ENCODE measurements around the gene SLC40A1. TPM values are rescaled to one million over a fixed set of nuclear protein-coding genes. Genes with fewer than 3 reads are reported as not detected.

The SLC40A1 gene
- total RNA-seq, 1 donor from 2014 or later, result 11.4 TPM

DNA sequence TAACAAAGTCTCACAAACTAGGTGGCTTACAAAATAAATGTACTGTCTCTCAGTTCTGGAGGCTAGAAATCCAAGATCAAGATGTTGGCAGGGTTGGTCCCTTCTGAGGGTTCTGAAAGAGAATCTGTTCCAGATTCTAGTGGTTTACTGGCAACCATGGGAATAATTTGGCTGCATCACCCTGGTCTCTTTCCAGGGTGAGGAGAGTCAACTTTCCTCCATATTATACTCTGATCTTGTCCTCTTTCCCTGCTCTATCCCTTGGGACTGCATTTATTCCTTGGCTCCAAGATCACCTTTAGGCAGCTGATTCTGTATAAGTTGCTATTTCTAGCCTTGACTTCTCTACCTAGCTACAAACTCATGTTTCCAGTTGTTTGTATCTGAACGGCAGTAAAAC is 35.2 kb downstream of the SLC40A1 start:
- peaks cover 3% of the 10 kb centered on the region for H3K27me3 Mint-ChIP-seq (ENCODE audit: unreplicated experiment)
- H3K4me3 Mint-ChIP-seq (ENCODE audit: unreplicated experiment), result no peak overlapping the region
- peaks cover 15% of the 10 kb centered on the region for H3K4me1 Mint-ChIP-seq (ENCODE audit: unreplicated experiment)
- H3K9me3 Mint-ChIP-seq (ENCODE audit: unreplicated experiment), result peaks cover 4% of the 10 kb centered on the region
- DNase-seq (ENCODE audit: extremely low spot score, unreplicated experiment), result no peak
- no peak overlapping the region for H3K27ac Mint-ChIP-seq (ENCODE audit: unreplicated experiment)
- H3K36me3 Mint-ChIP-seq (ENCODE audit: unreplicated experiment), result peaks cover 3% of the 10 kb centered on the region
- TF ChIP-seq, protein P1, sequence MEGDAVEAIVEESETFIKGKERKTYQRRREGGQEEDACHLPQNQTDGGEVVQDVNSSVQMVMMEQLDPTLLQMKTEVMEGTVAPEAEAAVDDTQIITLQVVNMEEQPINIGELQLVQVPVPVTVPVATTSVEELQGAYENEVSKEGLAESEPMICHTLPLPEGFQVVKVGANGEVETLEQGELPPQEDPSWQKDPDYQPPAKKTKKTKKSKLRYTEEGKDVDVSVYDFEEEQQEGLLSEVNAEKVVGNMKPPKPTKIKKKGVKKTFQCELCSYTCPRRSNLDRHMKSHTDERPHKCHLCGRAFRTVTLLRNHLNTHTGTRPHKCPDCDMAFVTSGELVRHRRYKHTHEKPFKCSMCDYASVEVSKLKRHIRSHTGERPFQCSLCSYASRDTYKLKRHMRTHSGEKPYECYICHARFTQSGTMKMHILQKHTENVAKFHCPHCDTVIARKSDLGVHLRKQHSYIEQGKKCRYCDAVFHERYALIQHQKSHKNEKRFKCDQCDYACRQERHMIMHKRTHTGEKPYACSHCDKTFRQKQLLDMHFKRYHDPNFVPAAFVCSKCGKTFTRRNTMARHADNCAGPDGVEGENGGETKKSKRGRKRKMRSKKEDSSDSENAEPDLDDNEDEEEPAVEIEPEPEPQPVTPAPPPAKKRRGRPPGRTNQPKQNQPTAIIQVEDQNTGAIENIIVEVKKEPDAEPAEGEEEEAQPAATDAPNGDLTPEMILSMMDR (IDR thresholded peaks at IDR 0.05), result no peak

DNA sequence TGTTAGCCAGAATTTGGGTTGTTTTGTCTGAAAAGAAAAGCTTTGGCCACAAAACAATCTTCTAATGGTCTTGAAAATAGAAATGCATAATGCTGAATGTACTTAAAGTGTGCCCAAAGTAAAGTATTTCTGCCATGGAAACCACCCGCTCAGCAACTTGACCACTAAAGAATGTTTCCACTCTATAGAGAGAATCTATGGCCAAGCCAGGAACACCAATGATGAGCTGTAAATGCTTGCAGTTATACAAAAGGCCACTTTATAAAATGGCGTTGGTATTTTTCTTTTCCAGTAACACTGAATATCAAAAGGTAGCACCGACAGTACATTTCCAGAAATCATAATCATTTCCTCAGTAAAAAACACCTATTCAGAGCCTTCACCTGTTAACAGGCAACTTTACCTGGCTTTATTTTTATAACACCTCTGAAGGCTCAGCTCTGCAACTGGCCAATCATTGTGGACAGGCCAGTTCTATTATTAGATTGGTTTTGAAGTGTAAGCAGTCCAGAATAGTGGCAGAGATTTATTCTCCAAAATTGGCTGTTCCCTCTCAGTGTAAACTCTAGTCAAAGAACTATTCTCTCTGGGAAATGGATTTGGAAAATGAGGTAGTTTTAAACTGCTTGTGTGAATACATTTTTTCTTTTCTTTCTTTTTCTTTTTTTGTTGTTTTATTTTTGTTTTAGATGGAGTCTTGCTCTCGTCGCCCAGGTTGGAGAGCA is 36.1 kb downstream of the SLC40A1 start:
- no peak for DNase-seq (ENCODE audit: extremely low spot score, unreplicated experiment)
- peaks cover 3% of the 10 kb centered on the region for H3K27me3 Mint-ChIP-seq (ENCODE audit: unreplicated experiment)
- TF ChIP-seq, protein P1 (IDR thresholded peaks at IDR 0.05), result no peak
- H3K4me1 Mint-ChIP-seq (ENCODE audit: unreplicated experiment), result peaks cover 10% of the 10 kb centered on the region
- H3K9me3 Mint-ChIP-seq (ENCODE audit: unreplicated experiment), result peaks cover 4% of the 10 kb centered on the region
- no peak overlapping the region for H3K27ac Mint-ChIP-seq (ENCODE audit: unreplicated experiment)
- H3K4me3 Mint-ChIP-seq (ENCODE audit: unreplicated experiment), result no peak overlapping the region
- peaks cover 3% of the 10 kb centered on the region for H3K36me3 Mint-ChIP-seq (ENCODE audit: unreplicated experiment)

DNA sequence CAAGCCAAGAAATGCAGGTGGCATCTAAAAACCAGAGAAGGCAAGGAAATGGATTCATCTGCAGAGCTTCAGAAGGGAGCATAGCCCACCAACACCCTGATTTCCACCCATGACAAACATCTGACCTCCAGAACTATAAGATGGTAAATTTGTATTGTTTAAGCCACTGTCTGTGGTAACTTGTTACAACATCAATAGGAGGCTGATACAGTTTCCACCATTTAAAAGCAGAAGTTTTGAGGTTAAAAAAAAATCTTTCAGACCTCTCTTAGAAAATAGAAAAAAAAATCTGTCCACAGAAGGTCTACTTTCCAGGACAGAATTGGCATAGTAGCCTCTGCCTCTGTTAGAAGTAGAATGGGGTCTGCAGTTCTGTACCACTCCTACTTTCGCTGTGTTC is 37.2 kb downstream of the SLC40A1 start:
- no peak overlapping the region for H3K4me3 Mint-ChIP-seq (ENCODE audit: unreplicated experiment)
- TF ChIP-seq, protein P1 (IDR thresholded peaks at IDR 0.05), result no peak
- peaks cover 3% of the 10 kb centered on the region for H3K36me3 Mint-ChIP-seq (ENCODE audit: unreplicated experiment)
- H3K9me3 Mint-ChIP-seq (ENCODE audit: unreplicated experiment), result peaks cover 4% of the 10 kb centered on the region
- H3K4me1 Mint-ChIP-seq (ENCODE audit: unreplicated experiment), result no peaks in the 10 kb centered on the region
- H3K27ac Mint-ChIP-seq (ENCODE audit: unreplicated experiment), result no peak overlapping the region
- DNase-seq (ENCODE audit: extremely low spot score, unreplicated experiment), result no peak
- H3K27me3 Mint-ChIP-seq (ENCODE audit: unreplicated experiment), result peaks cover 3% of the 10 kb centered on the region

DNA sequence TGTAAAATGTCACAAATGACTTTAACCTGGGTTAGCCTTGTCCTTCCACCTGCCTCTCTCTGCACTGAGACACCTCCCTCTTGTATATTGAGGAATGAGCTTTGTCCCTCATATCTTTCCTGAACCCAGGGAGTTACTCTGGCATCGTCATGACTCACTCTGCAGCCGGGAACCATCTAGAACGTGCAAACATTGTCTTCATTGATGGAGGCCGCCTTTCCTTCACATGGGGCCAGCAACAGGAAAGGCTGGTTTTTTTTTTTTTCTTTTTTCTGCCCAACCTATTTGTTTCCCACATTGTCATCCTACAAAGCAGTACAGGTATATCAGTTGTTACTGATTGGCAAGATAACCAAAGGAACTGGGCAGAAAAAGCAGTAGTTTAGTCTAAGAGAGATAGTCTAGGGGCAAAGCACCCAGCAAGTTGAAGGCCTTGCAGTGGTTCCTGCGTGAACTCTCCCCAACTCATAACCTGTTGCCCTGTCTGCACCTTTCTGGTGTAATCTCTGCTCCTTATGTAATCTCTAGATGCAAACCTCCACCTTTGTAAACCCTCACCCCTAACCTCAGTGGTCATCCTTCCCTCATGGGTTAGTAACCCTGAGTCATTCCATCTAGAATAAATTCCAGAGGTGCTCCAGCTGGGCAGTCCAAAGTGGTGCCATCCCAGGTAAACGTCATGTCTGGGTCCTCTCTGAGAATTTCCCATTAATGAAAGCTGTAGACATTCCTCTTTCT is 38.3 kb downstream of the SLC40A1 start:
- TF ChIP-seq, protein P1 (IDR thresholded peaks at IDR 0.05), result no peak
- Mint-ChIP-seq H3K27ac (ENCODE audit: unreplicated experiment) (no peak overlapping the region), H3K9me3 (ENCODE audit: unreplicated experiment) (peaks cover 4% of the 10 kb centered on the region), H3K4me1 (ENCODE audit: unreplicated experiment) (no peaks in the 10 kb centered on the region), H3K27me3 (ENCODE audit: unreplicated experiment) (peaks cover 3% of the 10 kb centered on the region), H3K36me3 (ENCODE audit: unreplicated experiment) (peaks cover 3% of the 10 kb centered on the region), H3K4me3 (ENCODE audit: unreplicated experiment) (no peak overlapping the region)
- DNase-seq (ENCODE audit: extremely low spot score, unreplicated experiment), result no peak

DNA sequence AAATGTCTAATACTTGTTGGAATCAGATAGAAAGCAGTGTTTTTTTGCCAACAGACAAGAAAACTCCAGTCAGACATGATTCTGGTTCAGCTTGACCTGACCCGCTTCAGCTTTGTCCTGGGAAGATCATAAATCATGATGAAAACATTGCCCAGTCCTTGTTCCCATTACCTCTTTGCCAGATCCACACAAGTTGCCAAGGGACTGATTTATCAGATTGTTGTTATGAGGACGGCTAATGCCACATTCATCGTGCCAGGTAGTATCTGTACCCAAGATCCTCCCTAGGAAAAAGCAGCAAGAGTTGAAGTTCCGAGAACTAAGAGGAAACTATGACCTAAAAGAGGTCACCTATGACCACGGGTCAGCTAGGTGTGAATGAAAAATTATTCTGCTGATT is 39.0 kb downstream of the SLC40A1 start:
- Mint-ChIP-seq H3K27me3 (ENCODE audit: unreplicated experiment) (peaks cover 3% of the 10 kb centered on the region), H3K4me3 (ENCODE audit: unreplicated experiment) (no peak overlapping the region), H3K9me3 (ENCODE audit: unreplicated experiment) (peaks cover 4% of the 10 kb centered on the region), H3K27ac (ENCODE audit: unreplicated experiment) (no peak overlapping the region), H3K36me3 (ENCODE audit: unreplicated experiment) (peaks cover 3% of the 10 kb centered on the region), H3K4me1 (ENCODE audit: unreplicated experiment) (no peaks in the 10 kb centered on the region)
- no peak for DNase-seq (ENCODE audit: extremely low spot score, unreplicated experiment)
- TF ChIP-seq, protein P1 (IDR thresholded peaks at IDR 0.05), result no peak

Measured in osteocyte (in vitro differentiated cells).